Coronary artery (tissue), 2 donors: ENCODE results near the gene SERPIND1.

Source experiments
- DNase-seq: peaks from one replicate; pipeline ENCODE4 v3.0.0-alpha.2; 2017; ENCODE audit warnings: low spot score
- H3K27ac ChIP-seq, 2 donors: fragments of 200-600 bp; sonication (generic); one replicate each; pipeline ENCODE4 v1.5.1; 2016 to 2019
- H3K4me3 ChIP-seq: fragments of 200-600 bp; sonication (generic); 2 replicates; pipeline ENCODE4 v1.5.1; 2016; ENCODE audit warnings: mild to moderate bottlenecking, moderate library complexity
- CTCF ChIP-seq: fragments of 200-600 bp; sonication (generic); IDR thresholded peaks from one replicate; pipeline ENCODE4 v1.5.1; 2019; ENCODE audit warnings: antibody characterized with exemption

SERPIND1 gene

GRCh38 chr22:20760084-20760483 lies 13.8 kb upstream of the SERPIND1 start:
- DNase-seq = no peak
- no peak for TF ChIP-seq CTCF
- H3K4me3 ChIP-seq = no peak overlapping the region
- no peak overlapping the region for H3K27ac ChIP-seq

- no peak for DNase-seq
- Histone ChIP-seq H3K4me3 (no peak overlapping the region), H3K27ac (no peak overlapping the region)
- TF ChIP-seq CTCF = no peak
Measured at GRCh38 chr22:20761536-20761935, 12.4 kb upstream of the SERPIND1 start.

- Histone ChIP-seq H3K27ac (no peak overlapping the region), H3K4me3 (no peak overlapping the region)
- no peak for DNase-seq
- no peak for TF ChIP-seq CTCF
Measured at GRCh38 chr22:20762233-20762796, 11.6 kb upstream of the SERPIND1 start.

GRCh38 chr22:20763630-20764470 lies 10.1 kb upstream of the SERPIND1 start:
- DNase-seq = no peak
- Histone ChIP-seq H3K27ac (no peak overlapping the region), H3K4me3 (no peak overlapping the region)
- TF ChIP-seq CTCF = no peak

- TF ChIP-seq CTCF = no peak
- Histone ChIP-seq H3K27ac (no peak overlapping the region), H3K4me3 (no peak overlapping the region)
- no peak for DNase-seq
Measured at GRCh38 chr22:20764471-20764720, 9.5 kb upstream of the SERPIND1 start.

- no peak for TF ChIP-seq CTCF
- no peak overlapping the region for H3K27ac ChIP-seq
- DNase-seq = no peak
- H3K4me3 ChIP-seq = no peak overlapping the region
Measured at GRCh38 chr22:20764729-20765128, 9.2 kb upstream of the SERPIND1 start.

- DNase-seq = no peak
- no peak overlapping the region for H3K27ac ChIP-seq
- no peak for TF ChIP-seq CTCF
Measured at GRCh38 chr22:20765938-20766337, 8.0 kb upstream of the SERPIND1 start.

More at GRCh38 chr22:20765938-20766337, 8.0 kb upstream of the SERPIND1 start:
- no peak overlapping the region for H3K4me3 ChIP-seq
